Measurements from ENCODE around the gene BIRC2. TPM values are rescaled to one million over a fixed set of nuclear protein-coding genes. Genes with fewer than 3 reads are reported as not detected.
A peak's percentile ranks its signal among the peaks of the same experiment; 100 is the strongest.

Gene BIRC2
- total RNA-seq, 1 donor from 2014 or later: 46.0 TPM

DNA sequence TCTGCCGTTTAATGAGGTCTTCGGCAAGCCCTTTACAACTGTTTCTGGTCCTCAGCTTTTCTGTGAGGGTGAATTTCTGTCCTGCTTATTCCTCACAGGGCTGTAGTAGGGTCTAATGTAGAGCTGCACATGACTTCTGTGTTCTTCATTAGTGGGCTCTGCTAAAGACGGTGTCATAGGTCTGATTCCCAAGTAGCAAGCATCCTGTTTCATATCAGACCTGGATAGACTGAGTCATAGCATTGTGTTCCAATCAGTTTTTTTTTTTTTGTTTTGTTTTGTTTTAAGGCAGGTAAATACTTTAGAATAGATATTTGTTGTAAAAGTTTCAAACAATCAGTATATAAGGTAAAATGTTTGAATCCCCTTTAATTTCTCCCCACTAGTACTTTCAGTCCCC lies 35.4 kb downstream of the BIRC2 start:
- no peaks in the 10 kb centered on the region for H3K27me3 Mint-ChIP-seq (ENCODE audit: unreplicated experiment)
- no peak overlapping the region for H3K27ac Mint-ChIP-seq (ENCODE audit: unreplicated experiment)
- DNase-seq (ENCODE audit: extremely low spot score, unreplicated experiment): no peak
- TF ChIP-seq, protein P1, sequence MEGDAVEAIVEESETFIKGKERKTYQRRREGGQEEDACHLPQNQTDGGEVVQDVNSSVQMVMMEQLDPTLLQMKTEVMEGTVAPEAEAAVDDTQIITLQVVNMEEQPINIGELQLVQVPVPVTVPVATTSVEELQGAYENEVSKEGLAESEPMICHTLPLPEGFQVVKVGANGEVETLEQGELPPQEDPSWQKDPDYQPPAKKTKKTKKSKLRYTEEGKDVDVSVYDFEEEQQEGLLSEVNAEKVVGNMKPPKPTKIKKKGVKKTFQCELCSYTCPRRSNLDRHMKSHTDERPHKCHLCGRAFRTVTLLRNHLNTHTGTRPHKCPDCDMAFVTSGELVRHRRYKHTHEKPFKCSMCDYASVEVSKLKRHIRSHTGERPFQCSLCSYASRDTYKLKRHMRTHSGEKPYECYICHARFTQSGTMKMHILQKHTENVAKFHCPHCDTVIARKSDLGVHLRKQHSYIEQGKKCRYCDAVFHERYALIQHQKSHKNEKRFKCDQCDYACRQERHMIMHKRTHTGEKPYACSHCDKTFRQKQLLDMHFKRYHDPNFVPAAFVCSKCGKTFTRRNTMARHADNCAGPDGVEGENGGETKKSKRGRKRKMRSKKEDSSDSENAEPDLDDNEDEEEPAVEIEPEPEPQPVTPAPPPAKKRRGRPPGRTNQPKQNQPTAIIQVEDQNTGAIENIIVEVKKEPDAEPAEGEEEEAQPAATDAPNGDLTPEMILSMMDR (IDR thresholded peaks at IDR 0.05): no peak
- peaks cover 47% of the 10 kb centered on the region for H3K36me3 Mint-ChIP-seq (ENCODE audit: unreplicated experiment)
- H3K4me1 Mint-ChIP-seq (ENCODE audit: unreplicated experiment): peaks cover 46% of the 10 kb centered on the region
- no peak overlapping the region for H3K4me3 Mint-ChIP-seq (ENCODE audit: unreplicated experiment)
- no peaks in the 10 kb centered on the region for H3K9me3 Mint-ChIP-seq (ENCODE audit: unreplicated experiment)

DNA sequence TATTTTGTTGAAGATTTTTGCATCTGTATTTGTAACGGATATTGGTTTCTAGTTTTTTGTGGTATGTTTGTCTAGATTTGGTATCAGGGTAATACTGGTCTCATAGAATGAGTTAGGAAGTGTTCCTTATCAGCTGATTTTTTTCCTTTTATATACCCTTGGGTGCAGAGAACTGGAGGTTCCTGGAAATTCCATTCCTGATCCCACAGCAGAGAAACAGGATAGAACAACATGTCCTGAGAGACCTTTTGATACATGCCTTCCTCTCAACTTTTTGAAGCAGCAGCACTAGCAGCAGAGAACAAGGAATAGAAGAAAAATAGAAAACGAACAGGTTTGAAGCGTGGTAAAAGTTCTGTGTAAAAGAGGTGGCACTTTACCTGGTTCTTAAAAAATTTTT lies 36.8 kb downstream of the BIRC2 start:
- Mint-ChIP-seq H3K9me3 (ENCODE audit: unreplicated experiment) (no peaks in the 10 kb centered on the region), H3K27ac (ENCODE audit: unreplicated experiment) (no peak overlapping the region), H3K36me3 (ENCODE audit: unreplicated experiment) (peaks cover 46% of the 10 kb centered on the region), H3K4me1 (ENCODE audit: unreplicated experiment) (peaks cover 31% of the 10 kb centered on the region), H3K4me3 (ENCODE audit: unreplicated experiment) (no peak overlapping the region), H3K27me3 (ENCODE audit: unreplicated experiment) (no peaks in the 10 kb centered on the region)
- no peak for DNase-seq (ENCODE audit: extremely low spot score, unreplicated experiment)
- TF ChIP-seq, protein P1 (IDR thresholded peaks at IDR 0.05): no peak

DNA sequence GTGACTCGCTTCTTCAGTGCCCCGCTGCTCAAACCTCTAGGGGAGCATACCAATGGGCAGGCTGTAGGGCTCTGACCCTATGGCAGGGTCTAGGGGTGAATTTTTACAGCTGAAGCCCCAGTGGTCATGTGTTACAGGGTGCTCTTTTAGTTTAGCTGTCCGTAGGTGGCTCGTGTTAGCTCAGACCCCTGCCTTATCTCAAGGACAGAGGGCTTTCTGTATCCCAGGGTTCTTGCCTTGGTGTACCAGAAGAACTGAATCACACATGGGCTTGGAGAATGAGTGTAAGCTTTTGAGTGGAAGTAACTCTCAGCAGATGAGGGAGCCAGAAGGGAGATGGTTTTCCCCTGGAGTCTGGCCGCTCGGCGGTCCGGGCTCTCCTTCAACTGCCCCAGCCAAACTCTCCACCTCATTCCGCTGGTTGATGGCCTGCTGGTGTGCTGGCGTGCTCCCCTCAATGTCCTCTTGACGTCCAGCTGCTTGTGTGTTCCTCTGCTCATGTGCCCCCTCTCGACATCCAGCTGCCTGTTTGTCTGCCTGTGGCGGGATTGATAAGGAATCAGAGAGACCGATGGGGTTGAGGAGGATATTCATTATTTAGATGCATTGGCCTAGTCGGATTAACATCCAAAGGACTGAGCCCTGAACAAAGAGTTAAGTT lies 37.5 kb downstream of the BIRC2 start:
- Mint-ChIP-seq H3K36me3 (ENCODE audit: unreplicated experiment) (peaks cover 43% of the 10 kb centered on the region), H3K27me3 (ENCODE audit: unreplicated experiment) (no peaks in the 10 kb centered on the region), H3K4me1 (ENCODE audit: unreplicated experiment) (peaks cover 29% of the 10 kb centered on the region), H3K27ac (ENCODE audit: unreplicated experiment) (peak overlapping the region; percentile 59), H3K4me3 (ENCODE audit: unreplicated experiment) (no peak overlapping the region), H3K9me3 (ENCODE audit: unreplicated experiment) (no peaks in the 10 kb centered on the region)
- peak; percentile 78 for DNase-seq (ENCODE audit: extremely low spot score, unreplicated experiment)
- TF ChIP-seq, protein P1 (IDR thresholded peaks at IDR 0.05): no peak

DNA sequence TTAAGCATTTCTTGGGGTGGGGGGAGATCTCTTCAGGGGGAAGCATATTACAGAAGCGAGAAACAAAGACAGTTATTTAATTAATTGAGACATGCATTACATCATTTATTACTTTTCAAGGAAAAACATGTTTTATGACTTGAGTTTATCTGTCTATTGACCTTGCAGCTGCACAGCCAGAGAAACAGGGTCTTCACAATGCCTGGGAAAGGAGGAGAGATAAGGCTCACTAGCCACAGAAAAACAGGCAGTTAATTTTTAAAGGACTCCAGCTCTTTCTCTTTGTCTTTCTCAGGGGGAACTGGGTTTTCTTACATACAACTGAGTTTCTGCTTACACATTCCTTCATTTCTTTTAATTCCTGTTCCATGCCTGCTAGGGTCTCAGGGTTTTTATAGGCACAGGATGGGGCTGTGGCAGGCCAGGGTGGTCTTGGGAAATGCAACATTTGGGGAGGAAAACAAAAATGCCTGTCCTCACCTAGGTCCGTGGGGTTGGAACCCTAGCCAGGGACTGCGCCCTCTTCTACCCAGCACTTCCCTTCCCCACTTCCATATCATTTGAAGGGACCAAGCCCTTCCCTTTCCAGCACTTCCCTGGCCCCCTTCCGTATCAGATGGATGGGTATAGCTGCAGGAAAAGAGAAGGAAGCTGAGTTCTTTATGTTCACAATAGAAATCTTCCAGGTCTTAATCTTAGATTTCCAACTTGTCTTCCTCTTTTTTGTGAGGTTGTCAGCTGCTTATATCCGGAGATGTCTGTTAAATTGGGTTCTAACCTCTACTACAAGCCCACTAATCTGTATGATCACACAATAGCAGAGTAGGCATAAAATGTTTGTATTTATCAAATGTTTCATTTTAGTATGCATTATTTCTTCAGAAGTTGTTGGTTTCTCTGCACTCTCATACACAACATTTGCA lies 38.3 kb downstream of the BIRC2 start:
- Mint-ChIP-seq H3K4me3 (ENCODE audit: unreplicated experiment) (no peak overlapping the region), H3K27ac (ENCODE audit: unreplicated experiment) (peak overlapping the region; percentile 59), H3K4me1 (ENCODE audit: unreplicated experiment) (peaks cover 29% of the 10 kb centered on the region), H3K9me3 (ENCODE audit: unreplicated experiment) (no peaks in the 10 kb centered on the region), H3K27me3 (ENCODE audit: unreplicated experiment) (no peaks in the 10 kb centered on the region), H3K36me3 (ENCODE audit: unreplicated experiment) (peaks cover 41% of the 10 kb centered on the region)
- DNase-seq (ENCODE audit: extremely low spot score, unreplicated experiment): no peak
- TF ChIP-seq, protein P1 (IDR thresholded peaks at IDR 0.05): no peak

DNA sequence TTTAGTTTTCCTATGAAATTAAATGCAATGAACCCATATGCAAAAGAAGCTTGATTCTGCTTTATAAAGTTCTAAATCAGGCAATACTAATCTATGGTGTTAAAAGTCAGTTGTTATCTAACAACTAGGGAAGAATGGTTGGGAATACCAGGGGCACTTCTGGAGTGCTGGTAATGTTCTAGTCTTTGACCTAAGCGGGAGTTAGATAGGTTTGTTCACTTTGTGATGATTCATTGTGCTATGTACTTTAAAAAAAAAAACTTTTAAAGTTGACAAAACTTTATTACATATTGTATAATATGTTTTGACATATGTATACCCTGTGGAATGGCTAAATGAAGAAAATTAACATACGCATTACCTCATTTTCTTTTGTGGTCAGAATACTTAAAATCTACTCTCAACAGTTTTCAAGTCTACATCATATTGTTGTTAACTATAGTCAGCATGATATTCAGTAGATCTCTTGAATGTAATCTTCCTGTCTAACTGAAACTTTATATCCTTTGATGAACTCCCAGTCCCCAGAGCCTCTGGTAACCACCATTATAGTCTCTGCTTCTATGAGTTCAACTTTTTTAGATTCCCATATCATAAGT lies 39.2 kb downstream of the BIRC2 start:
- TF ChIP-seq, protein P1 (IDR thresholded peaks at IDR 0.05): no peak
- DNase-seq (ENCODE audit: extremely low spot score, unreplicated experiment): no peak
- H3K27ac Mint-ChIP-seq (ENCODE audit: unreplicated experiment): no peak overlapping the region
- no peaks in the 10 kb centered on the region for H3K27me3 Mint-ChIP-seq (ENCODE audit: unreplicated experiment)
- no peaks in the 10 kb centered on the region for H3K9me3 Mint-ChIP-seq (ENCODE audit: unreplicated experiment)
- no peak overlapping the region for H3K4me3 Mint-ChIP-seq (ENCODE audit: unreplicated experiment)
- H3K4me1 Mint-ChIP-seq (ENCODE audit: unreplicated experiment): peaks cover 30% of the 10 kb centered on the region
- H3K36me3 Mint-ChIP-seq (ENCODE audit: unreplicated experiment): peaks cover 39% of the 10 kb centered on the region

Data from osteocyte (in vitro differentiated cells).